DOHH2 (cell line): ENCODE results near the gene DHX16.

ENCODE experiments used
- CTCF ChIP-seq: fragments of 200-600 bp; sonication (generic); IDR thresholded peaks from one replicate; pipeline ENCODE4 v1.5.1; 2014; ENCODE audit warnings: antibody characterized with exemption, mild to moderate bottlenecking, low read depth, low read length; ENCODE audit not compliant: poor library complexity, severe bottlenecking
- EZH2phosphoT487 ChIP-seq: fragments of 200-600 bp; sonication (generic); IDR thresholded peaks from 2 replicates; pipeline ENCODE4 v1.6.1; 2017; ENCODE audit warnings: borderline replicate concordance, mild to moderate bottlenecking, antibody characterized with exemption, low read length, moderate library complexity, mixed read lengths

GRCh38 chr6:30720738-30721197 lies 48.0 kb upstream of the DHX16 start:
- TF ChIP-seq CTCF (no peak), EZH2phosphoT487 (no peak)
